DOHH2 (cell line): ENCODE results near the gene MOGAT1.

Experiments
- CTCF ChIP-seq: fragments of 200-600 bp; sonication (generic); IDR thresholded peaks from one replicate; pipeline ENCODE4 v1.5.1; 2014; ENCODE audit warnings: antibody characterized with exemption, mild to moderate bottlenecking, low read depth, low read length; ENCODE audit not compliant: poor library complexity, severe bottlenecking
- EZH2phosphoT487 ChIP-seq: fragments of 200-600 bp; sonication (generic); IDR thresholded peaks from 2 replicates; pipeline ENCODE4 v1.6.1; 2017; ENCODE audit warnings: borderline replicate concordance, mild to moderate bottlenecking, antibody characterized with exemption, low read length, moderate library complexity, mixed read lengths

GRCh38 chr2:222656526-222657446, 14.7 kb upstream of the MOGAT1 start:
- TF ChIP-seq CTCF (no peak), EZH2phosphoT487 (no peak)
